B cell (primary cell): ENCODE data around the gene ZEB2. TPM values are rescaled to one million over a fixed set of nuclear protein-coding genes. Genes with fewer than 3 reads are reported as not detected.

Source experiments
- ATAC-seq: fragments of 200-7000 bp; cut with Tn5 transposase; one replicate; pipeline ENCODE4 v1.10.0; 2021; ENCODE audit warnings: low read depth, mild to moderate bottlenecking, moderate number of reproducible peaks, moderate library complexity
- CTCF ChIA-PET: fragments of 350-600 bp; sonication (Branson Sonifier 250); formaldehyde crosslinking; loops from one replicate; lab custom pipeline; 2021; ENCODE audit warnings: antibody characterized with exemption, inconsistent platforms; lab: Charles Lee
- POLR2A ChIA-PET: fragments of 350-600 bp; sonication (Branson Sonifier 250); formaldehyde crosslinking; loops from one replicate; lab custom pipeline; 2021; ENCODE audit warnings: antibody characterized with exemption; lab: Charles Lee
- DNase-seq: peaks from one replicate; pipeline ENCODE4 v3.0.0; 2013
- H2AFZ ChIP-seq: 2 replicates; pipeline ENCODE4 v1.6.1; 2012; ENCODE audit warnings: mild to moderate bottlenecking, low read depth, low read length; ENCODE audit not compliant: insufficient read depth, poor library complexity, severe bottlenecking
- H3K27ac ChIP-seq, 2 donors: 1 replicate in 1 of 2; 2 replicates in 1 of 2; pipeline ENCODE4 v1.5.1; 2012 to 2013; ENCODE audit warnings: low read length in 2 of 2, mild to moderate bottlenecking in 2 of 2, moderate library complexity in 1 of 2
- H3K27me3 ChIP-seq, 4 experiments: fragments of 200-600 bp in 1 of 4; sonication (generic) in 1 of 4; replicated peaks in 1 of 4; 1 replicate in 2 of 4; 2 replicates in 2 of 4; pipeline versions ENCODE4 v1.6.1 to v1.7.0; 2013 to 2016; ENCODE audit warnings: low read length in 3 of 4, mild to moderate bottlenecking in 2 of 4, mixed read lengths in 1 of 4, moderate library complexity in 1 of 4; ENCODE audit not compliant: insufficient read depth in 4 of 4, control insufficient read depth in 3 of 4; ENCODE audit errors: control extremely low read depth in 1 of 4
- H3K36me3 ChIP-seq, 2 experiments: replicated peaks in 1 of 2; 1 replicate in 1 of 2; 2 replicates in 1 of 2; pipeline versions ENCODE4 v1.6.1 to v1.7.1; 2013; ENCODE audit warnings: low read length in 1 of 2; ENCODE audit not compliant: insufficient read depth in 2 of 2, control insufficient read depth in 1 of 2; ENCODE audit errors: control extremely low read depth in 1 of 2, extremely low read depth in 1 of 2
- H3K4me1 ChIP-seq, 2 donors: fragments of 200-600 bp in 1 of 2; sonication (generic) in 1 of 2; 1 replicate in 1 of 2; 2 replicates in 1 of 2; pipeline versions ENCODE4 v1.5.1 to v1.6.1; 2013 to 2017; ENCODE audit warnings: low read length in 2 of 2; ENCODE audit not compliant: control insufficient read depth in 2 of 2, insufficient read depth in 2 of 2
- H3K4me2 ChIP-seq: replicated peaks from 2 replicates; pipeline ENCODE3; 2012; ENCODE audit warnings: mild to moderate bottlenecking, low read depth, low read length; ENCODE audit not compliant: poor library complexity, severe bottlenecking
- H3K4me3 ChIP-seq, 5 experiments: fragments of 200-600 bp in 1 of 5; sonication (generic) in 1 of 5; 1 replicate in 3 of 5; 2 replicates in 2 of 5; pipeline versions ENCODE4 v1.5.1 to v1.7.0; 2011 to 2016; ENCODE audit warnings: low read length in 4 of 5, mild to moderate bottlenecking in 4 of 5, low read depth in 2 of 5, control low read depth in 1 of 5, moderate library complexity in 1 of 5; ENCODE audit not compliant: insufficient read depth in 1 of 5; ENCODE audit errors: control extremely low read depth in 1 of 5, extremely low read depth in 1 of 5
- H3K79me2 ChIP-seq: fragments of 200-600 bp; sonication (generic); one replicate; pipeline ENCODE4 v1.6.0; 2016; ENCODE audit warnings: low read length; ENCODE audit not compliant: control insufficient read depth, insufficient read depth
- H3K9ac ChIP-seq: fragments of 200-600 bp; sonication (generic); 2 replicates; pipeline ENCODE4 v1.6.1; 2017; ENCODE audit warnings: mild to moderate bottlenecking, low read length, moderate library complexity
- H3K9me3 ChIP-seq, 3 donors: one replicate each; pipeline versions ENCODE4 v1.6.1 to v1.7.1; 2013; ENCODE audit warnings: low read length in 2 of 3; ENCODE audit not compliant: control insufficient read depth in 2 of 3, insufficient read depth in 1 of 3; ENCODE audit errors: control extremely low read depth in 1 of 3
- H4K20me1 ChIP-seq: 2 replicates; pipeline ENCODE4 v1.6.0; 2012; ENCODE audit warnings: mild to moderate bottlenecking, low read length; ENCODE audit not compliant: insufficient read depth, control insufficient read depth, poor library complexity, severe bottlenecking
- H3K27ac Mint-ChIP-seq: one replicate; pipeline ENCODE4 v1.8.0; 2021; ENCODE audit warnings: mixed read lengths
- H3K27me3 Mint-ChIP-seq: one replicate; pipeline ENCODE4 v1.8.0; 2021; ENCODE audit warnings: mixed read lengths
- H3K4me1 Mint-ChIP-seq: one replicate; pipeline ENCODE4 v1.8.0; 2021; ENCODE audit warnings: mixed read lengths
- H3K4me3 Mint-ChIP-seq: one replicate; pipeline ENCODE4 v1.8.0; 2021; ENCODE audit warnings: mixed read lengths
- H3K9me3 Mint-ChIP-seq: one replicate; pipeline ENCODE4 v1.8.0; 2022; ENCODE audit warnings: mixed read lengths; ENCODE audit not compliant: insufficient read depth
- CTCF ChIP-seq: fragments of 200-600 bp; IDR thresholded peaks from one replicate; pipeline ENCODE4 v1.8.0; 2022; ENCODE audit warnings: antibody characterized with exemption, mild to moderate bottlenecking
- EZH2 ChIP-seq: IDR thresholded peaks from 2 replicates; pipeline ENCODE4 v1.6.1; 2012; ENCODE audit warnings: borderline replicate concordance, low read depth, mild to moderate bottlenecking, moderate library complexity, low read length; ENCODE audit not compliant: insufficient read depth, poor library complexity, severe bottlenecking
- WGBS: methylation state at CpG from one replicate; pipeline ENCODE4 v1.1.5; 2013; ENCODE audit warnings: missing lambda C conversion rate; ENCODE audit not compliant: insufficient coverage; 5-methylcytosine and 5-hydroxymethylcytosine counted together
- intact Hi-C: fragments of 100-400 bp; cut with micrococcal nuclease; formaldehyde crosslinking; loops from one replicate; pipeline ENCODE4 v1.10.0; 2022
- polyA plus RNA-seq: library from polyadenylated mRNA; depleted of rRNA; stranded (reverse); fragments of >200 nt; gene quantifications from 2 replicates; pipeline ENCODE4 v1.2.3, GENCODE V29; 2012
- total RNA-seq, 2 donors: library from RNA; stranded (reverse); fragments of 120-200 nt in 1 of 2; gene quantifications; 1 replicate in 1 of 2; 2 replicates in 1 of 2; pipeline versions ENCODE4 v1.2.3 to v1.2.4, GENCODE V29; 2013 to 2022

The ZEB2 gene
- total and polyA plus RNA-seq, 2 donors (not counting 1 experiment from before 2014, with no cell fraction given), result 56.3 to 217 TPM

GRCh38 chr2:144544053-144544452 is 24.1 kb upstream of the ZEB2 start:
- no peaks in the 10 kb centered on the region for H3K36me3 ChIP-seq
- WGBS, result no CpG with 5 or more reads among the region's 3 CpGs
- no peak overlapping the region for H3K9ac ChIP-seq
- no peaks in the 10 kb centered on the region for H3K9me3 Mint-ChIP-seq
- POLR2A ChIA-PET, result no interaction called here
- CTCF ChIA-PET, result no interaction called here
- intact Hi-C loops, result no loop called here
- H4K20me1 ChIP-seq, result peaks cover 6% of the 10 kb centered on the region
- H3K4me3 ChIP-seq, result no peak overlapping the region
- no peak overlapping the region for H3K4me2 ChIP-seq
- peaks cover 0 to 1% (median 0%) of the 10 kb centered on the region in 3 donors for H3K9me3 ChIP-seq
- H3K27me3 Mint-ChIP-seq, result peaks cover 13% of the 10 kb centered on the region
- peaks cover 18 to 20% of the 10 kb centered on the region in 2 donors for H3K4me1 ChIP-seq
- TF ChIP-seq EZH2 (no peak), CTCF (no peak)
- no peak overlapping the region for H3K27ac ChIP-seq
- H2AFZ ChIP-seq, result no peak overlapping the region
- H3K4me1 Mint-ChIP-seq, result peaks cover 21% of the 10 kb centered on the region
- DNase-seq (no peak), ATAC-seq (no peak)
- no peak overlapping the region for H3K27ac Mint-ChIP-seq
- no peak overlapping the region for H3K4me3 Mint-ChIP-seq
- no peaks in the 10 kb centered on the region for H3K79me2 ChIP-seq
- peaks cover 0 to 19% (median 13%) of the 10 kb centered on the region in 4 experiments for H3K27me3 ChIP-seq

GRCh38 chr2:144541396-144541795 is 21.5 kb upstream of the ZEB2 start:
- no peak overlapping the region for H3K4me3 ChIP-seq
- H3K27me3 ChIP-seq, result peaks cover 0 to 8% (median 2%) of the 10 kb centered on the region in 4 experiments
- H3K79me2 ChIP-seq, result no peaks in the 10 kb centered on the region
- no peaks in the 10 kb centered on the region for H3K36me3 ChIP-seq
- Mint-ChIP-seq H3K27ac (no peak overlapping the region), H3K27me3 (peaks cover 7% of the 10 kb centered on the region), H3K4me3 (no peak overlapping the region), H3K9me3 (no peaks in the 10 kb centered on the region), H3K4me1 (peaks cover 2% of the 10 kb centered on the region)
- no peak for TF ChIP-seq CTCF
- TF ChIP-seq EZH2, result no peak
- ChIA-PET CTCF (no interaction called here), POLR2A (no interaction called here)
- H4K20me1 ChIP-seq, result no peaks in the 10 kb centered on the region
- no peak overlapping the region for H3K9ac ChIP-seq
- ATAC-seq (peak; percentile 21), DNase-seq (no peak)
- no peak overlapping the region for H2AFZ ChIP-seq
- peaks cover 0 to 1% (median 0%) of the 10 kb centered on the region in 3 donors for H3K9me3 ChIP-seq
- no peak overlapping the region for H3K4me2 ChIP-seq
- H3K27ac ChIP-seq, result no peak overlapping the region
- intact Hi-C loops, result no loop called here
- no peaks in the 10 kb centered on the region for H3K4me1 ChIP-seq
